ENCODE measurements around the gene COL4A2. TPM values are rescaled to one million over a fixed set of nuclear protein-coding genes. Genes with fewer than 3 reads are reported as not detected.

COL4A2 gene

DNA sequence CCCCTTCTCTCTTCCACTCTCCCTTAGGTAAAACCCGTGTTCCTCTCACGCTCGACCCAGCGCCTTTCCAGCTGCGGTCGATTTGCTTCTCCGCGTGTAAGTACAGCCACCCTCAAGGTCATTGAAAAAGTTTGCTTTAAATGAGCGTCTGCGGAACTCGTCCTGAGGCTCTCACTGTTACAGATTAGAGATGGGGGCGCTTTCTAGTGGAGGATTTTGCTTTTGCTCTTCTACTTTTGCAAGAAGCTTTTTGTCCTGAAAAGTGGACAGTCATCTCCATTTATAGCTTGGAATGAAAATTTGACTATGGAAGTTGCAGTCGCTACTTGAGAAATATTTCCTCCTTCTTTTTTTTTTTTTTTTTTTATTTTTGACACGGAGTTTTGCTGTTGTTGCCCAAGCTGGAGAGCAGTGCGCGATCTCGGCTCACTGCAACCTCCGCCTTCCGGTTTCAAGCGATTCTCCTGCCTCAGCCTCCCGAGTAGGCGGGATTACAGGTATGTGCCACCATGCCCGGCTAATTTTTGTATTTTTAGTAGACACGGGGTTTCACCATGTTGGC is 255.0 kb downstream of the COL4A2 start:
- Histone ChIP-seq H3K4me2 (ENCODE audit: low read length) (peak overlapping the region; percentile 93), H3K4me1 (ENCODE audit: control insufficient read depth, insufficient read depth, low read length) (peaks cover 28% of the 10 kb centered on the region), H3K4me3 (ENCODE audit: low read length) (peak overlapping the region; percentile 84), H3K27me3 (ENCODE audit: control insufficient read depth, insufficient read depth, low read length) (peaks cover 4% of the 10 kb centered on the region), H3K9me3 (replicated peaks; ENCODE audit: low read length) (no peaks in the 10 kb centered on the region), H3K36me3 (ENCODE audit: insufficient read depth, low read length) (no peaks in the 10 kb centered on the region), H3K9ac (ENCODE audit: low read depth, low read length) (peak overlapping the region; percentile 69)

Small RNAs within 50 kb of the gene (small RNA-seq; reads per million reads assigned to genes)
- not detected for gene MIR8073

All from skeletal muscle satellite cell (primary cell).